Measurements from ENCODE around the gene IDH3B. TPM values are rescaled to one million over a fixed set of nuclear protein-coding genes. Genes with fewer than 3 reads are reported as not detected.

The IDH3B gene
- total and polyA plus RNA-seq, 2 of the 13 experiments (the other 11 are each of a cell fraction or from before 2014, with no cell fraction given): 215 to 254 TPM

GRCh38 chr20:2652724-2653555 lies 11.1 kb downstream of the IDH3B start (continued):
- TF ChIP-seq TMF1 (CRISPR knock-in tag; IDR thresholded peaks at IDR 0.05; ENCODE audit: low read depth) (peak; percentile 94), ZNF639 (CRISPR knock-in tag; conservative IDR thresholded peaks at IDR 0.05) (peak; percentile 19; the same call in 1 of the 2 replicates), ZNF615 (CRISPR knock-in tag; IDR thresholded peaks at IDR 0.05; ENCODE audit: borderline replicate concordance) (no peak), ZMYM2 (CRISPR knock-in tag; IDR thresholded peaks at IDR 0.05) (peak; percentile 77; the same call in 1 of the 2 replicates), KDM5A (IDR thresholded peaks at IDR 0.05; ENCODE audit: borderline replicate concordance, low read length) (no peak; the same call in none of the 2 replicates), ZFP36 (IDR thresholded peaks at IDR 0.05; ENCODE audit: borderline replicate concordance, low read depth, low read length, partially characterized antibody) (no peak), ZNF318 (CRISPR knock-in tag; IDR thresholded peaks at IDR 0.05) (peak; percentile 73; the same call in 1 of the 2 replicates), TBX2 (CRISPR knock-in tag; IDR thresholded peaks at IDR 0.05; ENCODE audit: borderline replicate concordance) (no peak; the same call in none of the 2 replicates), NFE2 (CRISPR knock-in tag; IDR thresholded peaks at IDR 0.05) (no peak), PHF20 (CRISPR knock-in tag; IDR thresholded peaks at IDR 0.05) (peak; percentile 65), JUND (CRISPR knock-in tag; IDR thresholded peaks at IDR 0.05) (peak; percentile 55; the same call in 1 of the 2 replicates), TARDBP (CRISPR knock-in tag; IDR thresholded peaks at IDR 0.05) (peak; percentile 5; the same call in 1 of the 2 replicates), NKX3-1 (CRISPR knock-in tag; IDR thresholded peaks at IDR 0.05) (peak; percentile 40), HES4 (CRISPR knock-in tag; IDR thresholded peaks at IDR 0.05; ENCODE audit: borderline replicate concordance) (peak; percentile 91)
- TF ChIP-seq, protein P1, sequence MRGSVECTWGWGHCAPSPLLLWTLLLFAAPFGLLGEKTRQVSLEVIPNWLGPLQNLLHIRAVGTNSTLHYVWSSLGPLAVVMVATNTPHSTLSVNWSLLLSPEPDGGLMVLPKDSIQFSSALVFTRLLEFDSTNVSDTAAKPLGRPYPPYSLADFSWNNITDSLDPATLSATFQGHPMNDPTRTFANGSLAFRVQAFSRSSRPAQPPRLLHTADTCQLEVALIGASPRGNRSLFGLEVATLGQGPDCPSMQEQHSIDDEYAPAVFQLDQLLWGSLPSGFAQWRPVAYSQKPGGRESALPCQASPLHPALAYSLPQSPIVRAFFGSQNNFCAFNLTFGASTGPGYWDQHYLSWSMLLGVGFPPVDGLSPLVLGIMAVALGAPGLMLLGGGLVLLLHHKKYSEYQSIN (CRISPR knock-in tag; IDR thresholded peaks at IDR 0.05; ENCODE audit: borderline replicate concordance): 0 out of 2 replicates have a peak, but pooled peaks have one; percentile 35
- TF ChIP-seq, protein P2, sequence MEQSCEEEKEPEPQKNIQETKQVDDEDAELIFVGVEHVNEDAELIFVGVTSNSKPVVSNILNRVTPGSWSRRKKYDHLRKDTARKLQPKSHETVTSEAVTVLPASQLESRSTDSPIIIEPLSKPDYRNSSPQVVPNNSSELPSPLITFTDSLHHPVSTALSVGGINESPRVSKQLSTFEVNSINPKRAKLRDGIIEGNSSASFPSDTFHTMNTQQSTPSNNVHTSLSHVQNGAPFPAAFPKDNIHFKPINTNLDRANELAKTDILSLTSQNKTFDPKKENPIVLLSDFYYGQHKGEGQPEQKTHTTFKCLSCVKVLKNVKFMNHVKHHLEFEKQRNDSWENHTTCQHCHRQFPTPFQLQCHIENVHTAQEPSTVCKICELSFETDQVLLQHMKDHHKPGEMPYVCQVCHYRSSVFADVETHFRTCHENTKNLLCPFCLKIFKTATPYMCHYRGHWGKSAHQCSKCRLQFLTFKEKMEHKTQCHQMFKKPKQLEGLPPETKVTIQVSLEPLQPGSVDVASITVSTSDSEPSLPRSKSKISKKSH (CRISPR knock-in tag; IDR thresholded peaks at IDR 0.05; ENCODE audit: borderline replicate concordance): peak; percentile 84

Data from HepG2 (cell line).